ENCODE data around the gene OAS2.

Gene OAS2

GRCh38 chr12:113054948-113055486 is 76.7 kb downstream of the OAS2 start:
- Mint-ChIP-seq H3K36me3 (ENCODE audit: insufficient read depth) (peaks cover 3% of the 10 kb centered on the region), H3K9me3 (no peaks in the 10 kb centered on the region), H3K4me3 (peak overlapping the region; percentile 15 to 31), H3K27me3 (no peaks in the 10 kb centered on the region), H3K27ac (no peak overlapping the region), H3K4me1 (ENCODE audit: low read depth in 2 of 2) (peaks cover 4 to 14% of the 10 kb centered on the region in 2 donors)
- no peak for ATAC-seq (replicated peaks)
- DNase-seq = no peak

- Mint-ChIP-seq H3K36me3 (ENCODE audit: insufficient read depth) (peaks cover 3% of the 10 kb centered on the region), H3K4me1 (ENCODE audit: low read depth in 2 of 2) (peaks cover 4 to 14% of the 10 kb centered on the region in 2 donors), H3K4me3 (peak overlapping the region; percentile 77 to 80), H3K27me3 (no peaks in the 10 kb centered on the region), H3K27ac (peak overlapping the region in 1 of 2 donors; percentile 83), H3K9me3 (no peaks in the 10 kb centered on the region)
- ATAC-seq (replicated peaks) (no peak), DNase-seq (no peak)
These were observed 77.5 kb downstream of the OAS2 start for GRCh38 chr12:113055594-113056380.

- Mint-ChIP-seq H3K27ac (peak overlapping the region in 1 of 2 donors; percentile 83), H3K27me3 (no peaks in the 10 kb centered on the region), H3K9me3 (no peaks in the 10 kb centered on the region), H3K4me3 (peak overlapping the region; percentile 77 to 80), H3K4me1 (ENCODE audit: low read depth in 2 of 2) (peaks cover 4 to 14% of the 10 kb centered on the region in 2 donors), H3K36me3 (ENCODE audit: insufficient read depth) (peaks cover 3% of the 10 kb centered on the region)
- ATAC-seq (replicated peaks) (no peak), DNase-seq (no peak)
These were observed 78.0 kb downstream of the OAS2 start for GRCh38 chr12:113056381-113056630.

GRCh38 chr12:113056631-113057488 is 78.5 kb downstream of the OAS2 start, which contains the start of gene DTX1:
Gene DTX1 (plus strand): TSS chr12:113056730. CDS start chr12:113058193, 1,463 bp downstream.
- H3K27me3 Mint-ChIP-seq = no peaks in the 10 kb centered on the region
- ATAC-seq (replicated peaks) (peak; percentile 80), DNase-seq (peak; percentile 19 to 36 (median 20))
- H3K4me1 Mint-ChIP-seq (ENCODE audit: low read depth in 2 of 2) = peaks cover 4 to 14% of the 10 kb centered on the region in 2 donors
- no peaks in the 10 kb centered on the region for H3K9me3 Mint-ChIP-seq
- peak within 1 kb of the TSS; percentile 77 to 80 for H3K4me3 Mint-ChIP-seq
- H3K27ac Mint-ChIP-seq = peak within 1 kb of the TSS in 1 of 2 donors; percentile 83
- H3K36me3 Mint-ChIP-seq (ENCODE audit: insufficient read depth) = peaks cover 3% of the 10 kb centered on the region

GRCh38 chr12:113057565-113058485 is 79.5 kb downstream of the OAS2 start:
- H3K27ac Mint-ChIP-seq = no peak overlapping the region
- ATAC-seq (replicated peaks) = no peak
- peaks cover 3% of the 10 kb centered on the region for H3K36me3 Mint-ChIP-seq (ENCODE audit: insufficient read depth)
- no peak for DNase-seq
- H3K4me1 Mint-ChIP-seq (ENCODE audit: low read depth in 2 of 2) = peaks cover 4 to 10% of the 10 kb centered on the region in 2 donors
- peak overlapping the region; percentile 19 to 54 for H3K4me3 Mint-ChIP-seq
- H3K27me3 Mint-ChIP-seq = no peaks in the 10 kb centered on the region
- no peaks in the 10 kb centered on the region for H3K9me3 Mint-ChIP-seq

- DNase-seq (no peak), ATAC-seq (replicated peaks) (no peak)
- no peaks in the 10 kb centered on the region for H3K27me3 Mint-ChIP-seq
- H3K36me3 Mint-ChIP-seq (ENCODE audit: insufficient read depth) = peaks cover 3% of the 10 kb centered on the region
- H3K27ac Mint-ChIP-seq = no peak overlapping the region
- no peaks in the 10 kb centered on the region for H3K9me3 Mint-ChIP-seq
- H3K4me3 Mint-ChIP-seq = no peak overlapping the region
- peaks cover 4 to 10% of the 10 kb centered on the region in 2 donors for H3K4me1 Mint-ChIP-seq (ENCODE audit: low read depth in 2 of 2)
These were observed 80.2 kb downstream of the OAS2 start for GRCh38 chr12:113058553-113058952.

GRCh38 chr12:113059071-113059595 is 80.8 kb downstream of the OAS2 start:
- Mint-ChIP-seq H3K4me1 (ENCODE audit: low read depth in 2 of 2) (peaks cover 4 to 10% of the 10 kb centered on the region in 2 donors), H3K36me3 (ENCODE audit: insufficient read depth) (peaks cover 3% of the 10 kb centered on the region), H3K9me3 (no peaks in the 10 kb centered on the region), H3K27ac (no peak overlapping the region), H3K4me3 (no peak overlapping the region), H3K27me3 (no peaks in the 10 kb centered on the region)
- DNase-seq (no peak), ATAC-seq (replicated peaks) (peak; percentile 36)

GRCh38 chr12:113060336-113060960 is 82.1 kb downstream of the OAS2 start:
- no peak for DNase-seq
- H3K4me1 Mint-ChIP-seq (ENCODE audit: low read depth in 2 of 2) = peaks cover 4 to 12% of the 10 kb centered on the region in 2 donors
- ATAC-seq (replicated peaks) = no peak
- no peaks in the 10 kb centered on the region for H3K27me3 Mint-ChIP-seq
- no peak overlapping the region for H3K27ac Mint-ChIP-seq
- H3K4me3 Mint-ChIP-seq = no peak overlapping the region
- no peaks in the 10 kb centered on the region for H3K9me3 Mint-ChIP-seq
- peaks cover 3% of the 10 kb centered on the region for H3K36me3 Mint-ChIP-seq (ENCODE audit: insufficient read depth)

GRCh38 chr12:113061061-113061694 is 82.9 kb downstream of the OAS2 start:
- H3K4me3 Mint-ChIP-seq = no peak overlapping the region
- peaks cover 2 to 9% of the 10 kb centered on the region in 2 donors for H3K4me1 Mint-ChIP-seq (ENCODE audit: low read depth in 2 of 2)
- no peaks in the 10 kb centered on the region for H3K9me3 Mint-ChIP-seq
- H3K27ac Mint-ChIP-seq = peak overlapping the region in 1 of 2 donors; percentile 53
- ATAC-seq (replicated peaks) (no peak), DNase-seq (no peak)
- H3K36me3 Mint-ChIP-seq (ENCODE audit: insufficient read depth) = peaks cover 2% of the 10 kb centered on the region
- no peaks in the 10 kb centered on the region for H3K27me3 Mint-ChIP-seq
